NCI-H2029 (cell line): ENCODE results near the gene NKTR.
"Not testable (repeated sequence)": the region's sequence is repeated elsewhere in the genome, so short reads cannot be mapped to it uniquely, and the experiment has no call there.

Source experiments
- DNase-seq: peaks from one replicate; lab custom pipeline; 2025; lab: John Stamatoyannopoulos, UW

NKTR gene

DNA sequence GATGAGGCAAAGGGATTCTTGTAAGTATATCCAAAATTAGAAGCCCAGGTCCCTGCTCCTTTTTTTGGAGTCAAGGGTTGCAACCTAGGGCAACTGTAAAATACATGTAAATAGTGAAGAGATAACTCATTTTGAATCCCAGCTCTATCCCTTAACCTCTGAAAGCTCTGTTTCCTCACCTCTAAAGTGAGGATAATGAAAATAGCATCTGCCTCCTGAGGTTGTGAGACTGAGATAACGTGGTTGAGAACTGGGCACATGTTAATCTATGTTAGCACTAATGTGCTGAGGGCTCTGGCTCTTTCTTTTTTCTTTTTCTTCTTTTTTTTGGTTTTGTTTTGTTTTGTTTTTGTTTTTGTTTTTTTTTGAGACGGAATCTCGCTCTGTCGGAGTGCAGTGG is 4.8 kb upstream of the NKTR start:
- no peak for DNase-seq

DNA sequence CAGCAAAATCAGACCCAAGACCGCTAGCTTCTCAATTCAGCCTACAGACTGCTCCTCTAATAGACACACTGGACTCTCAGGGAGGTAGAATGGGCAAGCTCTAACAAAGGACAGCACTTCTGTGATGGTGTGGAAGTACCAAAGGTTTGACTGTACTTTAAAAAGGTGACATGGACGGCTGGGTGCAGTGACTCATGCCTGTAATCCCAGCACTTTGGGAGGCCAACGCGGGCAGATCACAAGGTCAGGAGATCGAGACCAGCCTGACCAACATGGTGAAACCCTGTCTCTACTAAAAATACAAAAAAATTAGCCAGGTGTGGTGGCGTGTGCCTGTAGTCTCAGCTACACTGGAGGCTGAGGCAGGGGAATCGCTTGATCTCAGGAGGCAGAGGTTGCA is 3.4 kb upstream of the NKTR start:
- DNase-seq, result not testable (repeated sequence)

- no peak for DNase-seq
Measured at GRCh38 chr3:42600958-42601675, 631 bp downstream of the NKTR start.

DNA sequence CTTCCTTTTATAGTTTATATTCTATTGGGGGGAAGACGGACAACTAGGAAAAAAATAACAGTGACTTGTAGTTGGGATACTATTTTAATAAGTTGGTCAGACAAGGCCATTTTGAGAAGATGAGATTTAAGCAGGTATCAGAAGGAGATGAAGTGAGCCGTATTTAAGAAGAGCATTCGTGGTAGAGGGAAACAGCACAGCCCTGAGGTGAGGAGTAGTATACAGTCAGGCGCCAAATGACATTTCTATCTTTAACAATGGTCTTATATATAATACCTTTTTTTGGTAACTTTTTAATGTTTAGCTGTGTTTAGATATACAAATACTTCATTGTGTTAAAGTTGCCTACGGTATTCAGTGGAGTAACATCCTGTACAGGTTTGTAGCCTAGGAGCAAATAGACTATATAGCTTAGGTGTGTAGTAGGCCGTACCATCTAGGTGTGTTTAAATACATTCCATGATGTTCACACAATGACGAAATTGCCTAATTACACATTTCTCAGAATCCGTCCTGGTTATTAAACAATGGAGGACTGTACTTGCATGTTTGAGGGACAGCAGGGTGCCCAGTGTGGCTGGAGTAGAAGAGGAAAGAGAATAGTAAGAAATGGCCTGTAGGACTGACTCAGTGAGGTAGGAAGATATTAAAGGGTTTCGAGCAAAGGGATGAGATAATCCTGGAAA is 1.6 kb downstream of the NKTR start:
- DNase-seq, result no peak

DNA sequence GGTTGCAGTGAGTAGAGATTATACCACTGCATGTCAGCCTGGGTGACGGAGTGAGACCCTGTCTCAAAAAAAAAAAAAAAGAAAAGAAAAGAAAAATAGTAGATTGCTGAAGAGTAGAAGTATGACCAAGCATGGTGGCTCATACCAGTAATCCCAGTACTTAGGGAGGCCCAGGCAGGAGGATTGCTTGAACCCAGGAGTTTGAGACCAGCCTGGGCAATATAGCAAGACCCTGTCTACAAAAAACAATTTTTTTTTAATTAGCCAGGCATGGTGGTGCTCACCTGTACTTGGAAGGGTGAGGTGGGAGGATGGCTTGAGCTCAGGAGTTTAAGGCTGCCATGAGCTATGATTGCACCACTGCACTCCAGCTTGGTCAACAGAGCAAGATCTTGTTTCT is 2.5 kb downstream of the NKTR start:
- no peak for DNase-seq

DNA sequence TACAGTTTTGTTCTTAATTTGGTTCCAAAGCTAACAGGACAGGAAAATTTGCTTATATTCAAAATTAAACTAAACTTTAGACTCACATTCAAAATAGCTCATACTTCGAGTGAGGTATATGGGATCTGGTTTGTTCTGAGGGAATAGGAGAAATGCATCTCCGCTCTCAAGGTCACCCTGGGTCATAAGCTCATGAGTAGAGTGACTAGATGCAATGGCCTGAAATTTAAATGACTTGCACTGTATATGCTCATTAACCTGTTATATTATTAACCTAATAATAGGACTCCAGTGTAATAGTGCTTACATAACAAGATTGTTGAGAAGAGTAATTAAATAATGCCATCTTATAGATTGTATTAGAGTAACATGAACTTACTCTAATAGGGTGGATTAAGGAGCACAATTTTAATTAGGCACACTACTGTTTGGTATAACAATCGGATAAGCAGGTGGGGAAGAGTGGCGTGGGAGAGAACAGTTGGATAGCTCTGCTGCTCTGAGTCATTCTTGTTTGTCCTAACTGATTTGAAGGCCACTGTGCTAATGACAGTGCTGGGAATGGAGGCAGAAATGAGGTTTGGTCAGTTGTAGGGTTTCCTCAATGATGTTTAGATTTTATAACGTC is 5.2 kb downstream of the NKTR start:
- DNase-seq, result peak; percentile 4

DNA sequence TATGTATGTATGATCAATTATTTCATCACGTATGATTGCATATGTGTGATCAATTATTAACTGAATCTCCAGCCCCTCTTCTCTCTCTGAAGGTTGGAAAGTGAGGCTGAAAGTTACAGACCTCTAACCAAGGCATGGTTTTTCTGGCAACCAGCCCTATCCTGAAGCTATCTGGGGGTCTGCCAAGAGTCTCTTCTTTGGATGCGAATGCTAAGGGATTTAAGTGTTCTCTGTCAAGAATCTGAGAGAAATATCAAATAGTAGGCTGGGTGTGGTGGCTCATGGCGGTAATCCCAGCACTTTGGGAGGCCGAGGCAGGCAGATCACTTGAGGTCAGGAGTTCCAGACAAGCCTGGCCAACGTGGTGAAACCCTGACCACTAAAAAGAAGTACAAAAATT is 8.1 kb downstream of the NKTR start:
- no peak for DNase-seq

- no peak for DNase-seq
Measured at GRCh38 chr3:42610976-42611375, 10.5 kb downstream of the NKTR start.

DNA sequence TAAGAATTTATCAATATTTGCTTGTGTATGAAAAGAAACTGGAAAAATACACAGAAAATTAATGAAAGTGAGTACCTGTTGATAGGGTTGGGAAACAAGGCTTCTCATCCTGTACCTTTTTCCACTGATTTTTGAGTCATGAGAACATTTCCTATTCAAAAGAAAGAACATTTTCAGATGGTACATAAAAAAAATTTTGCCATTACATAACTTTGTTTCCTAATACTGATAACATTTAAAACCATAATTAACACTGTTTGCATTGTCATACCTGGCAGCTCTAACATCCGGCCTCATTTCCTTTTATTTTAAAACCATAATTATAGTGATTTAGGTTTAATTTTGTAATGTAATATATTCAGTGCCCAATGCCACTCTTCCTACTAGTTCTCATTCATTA is 11.7 kb downstream of the NKTR start:
- DNase-seq, result no peak

DNA sequence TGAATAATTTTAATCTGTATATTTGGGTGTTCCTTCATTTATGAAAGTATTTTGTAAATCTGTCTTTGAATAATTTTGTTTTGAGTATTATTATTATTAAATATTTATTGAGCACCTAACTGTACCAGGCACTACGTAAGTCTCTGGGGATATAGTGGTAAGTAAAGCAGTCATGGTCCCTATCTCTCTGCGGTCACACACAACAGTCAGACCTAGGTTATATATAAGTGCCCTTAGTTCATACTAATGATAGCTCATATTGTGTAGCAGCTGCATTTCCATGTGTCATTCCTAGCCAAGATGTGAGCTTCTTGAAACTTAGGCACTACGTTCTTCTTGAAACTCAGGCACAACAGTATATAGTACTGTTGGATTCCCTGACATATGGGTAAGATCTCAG is 12.4 kb downstream of the NKTR start:
- DNase-seq, result no peak

- no peak for DNase-seq
Measured at GRCh38 chr3:42613462-42613861, 13.0 kb downstream of the NKTR start.

DNA sequence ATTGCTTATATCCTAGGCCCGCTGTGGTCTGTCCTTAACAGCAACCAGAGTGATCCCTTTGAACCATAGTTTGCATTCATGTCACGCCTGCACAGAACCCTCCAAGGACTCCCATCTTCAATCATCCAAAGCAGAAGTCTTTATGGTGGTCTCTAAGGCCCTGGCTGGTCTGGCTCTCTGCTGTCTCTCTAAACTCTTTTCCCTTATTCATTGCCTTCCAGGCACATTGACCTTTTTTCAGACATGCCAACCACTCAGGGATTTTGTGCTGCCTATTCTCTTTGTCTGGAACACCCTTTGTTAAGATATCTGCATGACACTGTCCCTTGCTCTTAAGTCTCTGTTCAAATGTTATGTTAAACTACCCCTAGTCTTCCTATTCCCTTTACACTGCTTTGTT is 31.1 kb downstream of the NKTR start:
- no peak for DNase-seq

DNA sequence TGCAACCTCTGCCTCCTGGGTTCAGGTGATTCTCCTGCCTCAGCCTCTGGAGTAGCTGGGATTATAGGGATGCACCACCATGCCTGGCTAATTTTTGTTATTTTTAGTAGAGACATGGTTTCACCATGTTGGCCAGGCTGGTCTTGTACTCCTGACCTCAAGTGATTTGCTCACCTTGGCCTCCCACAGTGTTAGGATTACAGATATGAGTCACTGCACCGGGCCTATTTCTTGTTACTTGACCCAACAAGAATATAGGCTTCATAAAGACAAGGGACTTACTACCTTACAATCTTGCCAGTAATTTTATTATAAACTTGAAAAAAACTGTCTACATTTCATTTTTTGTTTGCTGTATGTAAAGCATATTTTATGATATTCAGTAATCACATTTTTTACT is 31.7 kb downstream of the NKTR start:
- DNase-seq, result no peak

DNA sequence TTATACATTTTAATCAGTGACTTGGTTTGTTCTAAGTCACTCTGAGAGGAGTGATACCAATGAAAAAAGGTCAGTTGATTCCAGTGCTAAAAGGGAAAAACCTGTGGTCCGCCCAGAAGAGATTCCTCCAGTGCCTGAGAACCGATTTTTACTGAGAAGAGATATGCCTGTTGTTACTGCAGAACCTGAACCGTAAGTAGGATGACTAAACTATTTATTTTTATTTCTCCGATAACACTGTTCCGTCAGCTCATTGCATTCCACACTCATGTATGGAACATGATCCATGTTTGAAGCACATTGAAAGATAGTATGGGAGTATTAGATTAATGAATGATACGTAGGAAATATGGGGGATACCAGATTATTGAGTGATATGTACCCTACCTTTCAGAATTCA is 33.1 kb downstream of the NKTR start:
- no peak for DNase-seq

GRCh38 chr3:42635111-42635510 is 34.6 kb downstream of the NKTR start:
- DNase-seq, result no peak

DNA sequence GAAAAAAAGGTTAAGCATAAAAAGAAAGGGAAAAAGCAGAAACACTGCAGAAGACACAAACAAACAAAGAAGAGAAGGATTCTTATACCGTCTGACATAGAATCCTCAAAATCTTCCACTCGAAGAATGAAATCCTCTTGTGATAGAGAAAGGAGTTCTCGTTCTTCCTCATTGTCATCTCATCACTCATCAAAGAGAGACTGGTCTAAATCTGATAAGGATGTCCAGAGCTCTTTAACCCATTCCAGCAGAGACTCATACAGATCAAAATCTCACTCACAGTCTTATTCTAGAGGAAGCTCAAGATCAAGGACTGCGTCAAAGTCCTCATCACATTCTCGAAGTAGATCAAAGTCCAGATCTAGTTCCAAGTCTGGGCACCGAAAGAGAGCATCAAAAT is 36.5 kb downstream of the NKTR start:
- no peak for DNase-seq

- DNase-seq, result no peak
Measured at GRCh38 chr3:42638339-42638842, 37.9 kb downstream of the NKTR start.

GRCh38 chr3:42639192-42639591 is 38.7 kb downstream of the NKTR start:
- DNase-seq, result no peak

DNA sequence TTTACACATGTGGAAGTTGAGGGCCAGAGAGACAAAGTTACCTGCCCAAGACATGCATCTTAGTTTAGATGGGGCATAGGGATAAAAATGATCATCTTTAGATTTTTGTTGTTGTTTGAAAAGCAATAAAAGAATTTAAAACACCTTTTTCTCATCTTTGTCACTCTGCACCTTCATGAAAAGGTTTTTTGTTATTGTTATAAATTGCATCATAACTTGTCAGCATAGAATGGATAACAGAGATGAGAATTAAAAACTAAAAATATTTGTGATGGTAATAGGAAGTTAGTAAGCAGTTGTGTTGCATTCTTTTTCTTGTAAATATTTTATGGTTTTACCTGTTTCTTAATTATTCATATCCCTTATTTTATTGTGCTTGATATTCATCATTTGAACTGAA is 39.6 kb downstream of the NKTR start:
- no peak for DNase-seq

GRCh38 chr3:42640771-42641370 is 40.4 kb downstream of the NKTR start:
- DNase-seq, result no peak

GRCh38 chr3:42647821-42648459 is 47.5 kb downstream of the NKTR start:
- DNase-seq, result no peak

DNA sequence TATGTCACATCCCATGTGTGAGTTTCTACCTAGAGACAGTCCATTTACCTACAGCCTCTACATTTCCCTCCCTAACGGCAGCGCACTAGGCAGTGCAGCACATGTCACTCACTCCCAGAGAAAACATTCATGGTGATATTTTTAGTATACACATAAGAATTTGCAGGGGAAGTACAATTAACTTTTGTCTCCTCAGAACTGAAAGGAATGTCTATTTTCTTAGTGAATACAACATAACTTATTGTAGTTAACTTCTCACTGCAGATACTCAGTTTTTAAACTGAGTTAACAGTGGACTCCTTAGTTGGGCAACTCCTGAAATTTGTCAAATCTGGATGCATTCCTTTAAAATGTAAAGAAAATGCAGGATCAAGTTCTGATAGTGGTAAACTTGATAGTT is 48.5 kb downstream of the NKTR start:
- DNase-seq, result no peak
